Right lobe of liver (tissue), 6 donors: Measurements from ENCODE around the gene ZNF677. TPM values are rescaled to one million over a fixed set of nuclear protein-coding genes. Genes with fewer than 3 reads are reported as not detected.
"Not testable (repeated sequence)": the region's sequence is repeated elsewhere in the genome, so short reads cannot be mapped to it uniquely, and the experiment has no call there.

Experiments
- ATAC-seq, 4 donors: fragments of 200-7000 bp; cut with Tn5 transposase; one replicate each; pipeline ENCODE4 v1.9.1; 2020; ENCODE audit warnings: mild to moderate bottlenecking in 4 of 4, moderate library complexity in 4 of 4
- DNase-seq, 3 donors: peaks; one replicate each; pipeline ENCODE4 v3.0.0-alpha.2; 2020
- H3K27ac ChIP-seq, 3 donors: fragments of 200-600 bp; one replicate each; pipeline ENCODE4 v1.8.0; 2022
- H3K27me3 ChIP-seq, 2 donors: fragments of 200-600 bp; one replicate each; pipeline ENCODE4 v1.8.0; 2022
- H3K36me3 ChIP-seq, 4 donors: fragments of 200-600 bp; sonication (generic) in 1 of 4; one replicate each; pipeline versions ENCODE4 v1.5.1 to v1.8.0; 2017 to 2022; ENCODE audit warnings: control low read depth in 1 of 4
- H3K4me1 ChIP-seq, 4 donors: fragments of 200-600 bp; sonication (generic) in 1 of 4; one replicate each; pipeline versions ENCODE4 v1.5.1 to v1.8.0; 2017 to 2022; ENCODE audit warnings: control low read depth in 1 of 4
- H3K4me3 ChIP-seq, 3 donors: fragments of 200-600 bp; one replicate each; pipeline ENCODE4 v1.8.0; 2022
- H3K9me3 ChIP-seq, 4 donors: fragments of 200-600 bp; sonication (generic) in 1 of 4; one replicate each; pipeline versions ENCODE4 v1.5.1 to v1.8.0; 2017 to 2022; ENCODE audit warnings: control low read depth in 1 of 4
- POLR2A ChIP-seq: fragments of 450-650 bp; IDR thresholded peaks from one replicate; pipeline ENCODE4 v1.6.1; 2017; ENCODE audit warnings: antibody characterized with exemption, mild to moderate bottlenecking
- WGBS: methylation state at CpG from one replicate; pipeline ENCODE4 v1.1.6; 2018; ENCODE audit warnings: low coverage, low lambda C conversion rate; ENCODE audit not compliant: insufficient coverage; ENCODE audit errors: missing lambda C conversion rate; 5-methylcytosine and 5-hydroxymethylcytosine counted together
- intact Hi-C, 2 donors: fragments of 100-400 bp; cut with DNase I; formaldehyde crosslinking; loops; one replicate each; pipeline versions ENCODE4 v1.11.2 to v1.14.1; 2022
- total RNA-seq, 6 experiments: library from RNA; depleted of rRNA in 2 of 6; stranded (reverse); fragments of >200 nt in 2 of 6; fragmentation: NEBNext Ultra II Directional in 3 of 6; extraction: Animal tissue kit (Norgen Biotek cat#: 25700) in 3 of 6; gene quantifications; one replicate each; pipeline versions ENCODE4 v1.1.0 to v1.2.4, GENCODE V29; 2016 to 2023
- TF ChIP-seq, protein P1 (sequence below), 4 donors: fragments of 200-600 bp in 3 of 4; fragments of 450-650 bp in 1 of 4; IDR thresholded peaks; one replicate each; pipeline versions ENCODE4 v1.5.1 to v1.8.0; 2016 to 2022; ENCODE audit warnings: antibody characterized with exemption in 4 of 4, mild to moderate bottlenecking in 2 of 4
- donor health status: DM: no; HTN: yes; CAD: no.
- donor health status: DM: no; HTN: no; CAD: no.
- donor health status: DM: no; HTN: no; CAD: no.
- donor health status: DM: no; HTN: yes; CAD: no.
- donor health status: DM: no; HTN: yes; CAD: no.

Gene ZNF677
- total RNA-seq, 6 experiments from 2014 or later, result 0.25 to 2.0 (median 1.1) TPM

DNA sequence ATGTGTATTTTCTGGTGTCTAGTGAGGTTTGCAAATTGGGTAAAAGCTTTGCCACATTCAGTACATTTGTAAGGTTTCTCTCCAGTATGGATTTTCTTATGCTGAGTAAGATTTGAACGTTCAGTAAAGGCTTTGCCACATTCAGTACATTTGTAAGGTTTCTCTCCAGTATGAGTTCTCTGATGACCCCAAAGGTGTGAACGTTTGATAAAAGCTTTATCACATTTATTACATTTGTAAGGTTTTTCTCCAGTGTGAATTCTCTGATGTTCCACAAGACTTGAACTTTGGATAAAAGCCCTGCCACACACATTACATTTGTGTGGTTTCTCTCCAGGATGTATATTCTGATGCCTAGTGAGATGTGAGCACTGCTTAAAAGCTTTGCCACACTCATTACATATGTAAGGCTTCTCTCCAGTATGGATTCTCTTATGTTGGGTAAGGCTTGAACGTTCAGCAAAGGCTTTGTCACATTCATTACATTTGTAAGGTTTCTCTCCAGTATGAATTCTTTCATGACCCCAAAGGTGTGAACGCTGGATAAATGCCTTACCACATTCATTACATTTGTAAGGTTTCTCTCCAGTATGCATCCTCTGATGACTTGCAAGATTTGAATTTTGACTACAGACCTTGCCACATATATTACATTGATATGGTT, 17.4 kb downstream of the ZNF677 start:
- Histone ChIP-seq H3K27me3 (no peaks in the 10 kb centered on the region), H3K27ac (no peak overlapping the region), H3K4me3 (no peak overlapping the region), H3K4me1 (no peaks in the 10 kb centered on the region), H3K9me3 (peaks cover 0 to 43% (median 15%) of the 10 kb centered on the region in 4 donors), H3K36me3 (no peaks in the 10 kb centered on the region)
- intact Hi-C loops, result no loop called here
- DNase-seq (no peak), ATAC-seq (no peak)
- WGBS, result 76% methylated on average over 4 of the region's 4 CpGs
- TF ChIP-seq, protein P1, sequence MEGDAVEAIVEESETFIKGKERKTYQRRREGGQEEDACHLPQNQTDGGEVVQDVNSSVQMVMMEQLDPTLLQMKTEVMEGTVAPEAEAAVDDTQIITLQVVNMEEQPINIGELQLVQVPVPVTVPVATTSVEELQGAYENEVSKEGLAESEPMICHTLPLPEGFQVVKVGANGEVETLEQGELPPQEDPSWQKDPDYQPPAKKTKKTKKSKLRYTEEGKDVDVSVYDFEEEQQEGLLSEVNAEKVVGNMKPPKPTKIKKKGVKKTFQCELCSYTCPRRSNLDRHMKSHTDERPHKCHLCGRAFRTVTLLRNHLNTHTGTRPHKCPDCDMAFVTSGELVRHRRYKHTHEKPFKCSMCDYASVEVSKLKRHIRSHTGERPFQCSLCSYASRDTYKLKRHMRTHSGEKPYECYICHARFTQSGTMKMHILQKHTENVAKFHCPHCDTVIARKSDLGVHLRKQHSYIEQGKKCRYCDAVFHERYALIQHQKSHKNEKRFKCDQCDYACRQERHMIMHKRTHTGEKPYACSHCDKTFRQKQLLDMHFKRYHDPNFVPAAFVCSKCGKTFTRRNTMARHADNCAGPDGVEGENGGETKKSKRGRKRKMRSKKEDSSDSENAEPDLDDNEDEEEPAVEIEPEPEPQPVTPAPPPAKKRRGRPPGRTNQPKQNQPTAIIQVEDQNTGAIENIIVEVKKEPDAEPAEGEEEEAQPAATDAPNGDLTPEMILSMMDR (IDR thresholded peaks at IDR 0.05), result no peak
- TF ChIP-seq POLR2A, result no peak

DNA sequence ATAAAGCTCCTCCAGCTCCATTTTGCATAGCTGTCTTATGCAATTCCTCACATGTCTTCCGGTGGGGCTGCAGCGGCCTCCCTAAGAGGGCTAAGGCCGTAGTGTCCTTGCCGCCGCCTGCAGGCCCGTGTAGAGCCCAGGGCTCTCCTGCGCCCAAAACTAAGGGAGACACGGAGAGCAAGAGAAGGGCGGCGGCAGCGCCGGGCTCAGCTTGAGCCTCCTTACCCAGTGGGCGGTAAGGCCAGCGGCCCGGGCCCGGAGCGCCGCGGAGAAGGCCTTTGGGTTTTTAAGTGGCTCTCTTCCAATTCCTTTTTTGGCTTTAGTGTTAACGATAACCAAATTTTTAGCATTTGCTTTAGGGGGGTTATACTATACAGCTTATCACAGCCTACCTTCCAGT, 30.1 kb downstream of the ZNF677 start:
- 86% methylated on average over 6 of the region's 20 CpGs for WGBS
- no peak overlapping the region for H3K27ac ChIP-seq
- no peak overlapping the region for H3K4me3 ChIP-seq
- no peak for TF ChIP-seq POLR2A
- TF ChIP-seq, protein P1 (IDR thresholded peaks at IDR 0.05), result no peak
- H3K27me3 ChIP-seq, result no peaks in the 10 kb centered on the region
- peaks cover 0 to 32% (median 13%) of the 10 kb centered on the region in 4 donors for H3K9me3 ChIP-seq
- DNase-seq (no peak), ATAC-seq (no peak)
- H3K4me1 ChIP-seq, result no peaks in the 10 kb centered on the region
- H3K36me3 ChIP-seq, result no peaks in the 10 kb centered on the region
- intact Hi-C loops, result no loop called here

DNA sequence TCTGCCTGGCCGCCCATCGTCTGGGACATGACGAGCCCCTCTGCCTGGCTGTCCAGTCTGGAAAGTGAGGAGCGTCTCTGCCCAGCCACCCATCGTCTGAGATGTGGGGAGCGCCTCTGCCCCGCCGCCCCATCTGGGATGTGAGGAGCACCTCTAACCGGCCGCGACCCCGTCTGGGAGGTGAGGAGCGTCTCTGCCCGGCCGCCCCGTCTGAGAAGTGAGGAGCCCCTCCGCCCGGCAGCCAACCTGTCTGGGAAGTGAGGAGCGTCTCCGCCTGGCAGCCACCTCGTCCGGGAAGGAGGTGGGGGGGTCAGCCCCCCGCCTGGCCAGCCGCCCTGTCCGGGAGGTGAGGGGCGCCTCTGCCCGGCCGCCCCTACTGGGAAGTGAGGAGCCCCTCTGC, 32.0 kb downstream of the ZNF677 start:
- H3K4me1 ChIP-seq, H3K27ac ChIP-seq, DNase-seq, H3K27me3 ChIP-seq, H3K36me3 ChIP-seq, ATAC-seq, H3K4me3 ChIP-seq, intact Hi-C loops: not testable (repeated sequence)
- no CpG with 5 or more reads among the region's 28 CpGs for WGBS
- H3K9me3 ChIP-seq, result peaks cover 0 to 30% (median 19%) of the 10 kb centered on the region in 4 donors

DNA sequence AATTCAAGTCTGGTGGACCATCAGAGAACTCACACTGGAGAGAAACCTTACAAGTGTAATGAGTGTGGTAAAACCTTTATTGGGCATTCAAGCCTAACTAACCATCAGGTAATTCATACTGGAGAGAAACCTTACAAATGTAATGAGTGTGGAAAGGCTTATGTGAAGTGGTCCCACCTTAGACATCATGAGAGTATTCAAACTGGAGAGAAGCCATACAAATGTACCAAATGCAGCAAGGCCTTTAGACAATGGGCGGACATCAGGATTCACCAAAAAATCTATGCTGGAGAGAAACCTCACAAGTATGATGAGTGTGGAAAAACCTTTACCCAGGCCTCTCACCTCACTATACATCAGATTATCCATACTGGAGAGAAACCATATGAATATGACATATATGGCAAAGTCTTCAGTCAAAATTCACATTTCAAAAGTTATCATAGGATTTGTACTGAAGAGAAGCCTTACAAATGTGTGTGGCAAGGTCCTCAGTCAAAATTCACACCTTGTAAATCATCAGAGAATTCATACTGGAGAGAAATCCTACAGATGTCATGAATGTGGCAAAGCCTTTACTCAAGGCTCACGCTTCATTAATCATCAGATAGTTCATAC, 41.9 kb downstream of the ZNF677 start:
- H3K27ac ChIP-seq, result no peak overlapping the region
- H3K27me3 ChIP-seq, result no peaks in the 10 kb centered on the region
- H3K9me3 ChIP-seq, result peaks cover 0 to 61% (median 50%) of the 10 kb centered on the region in 4 donors
- no peaks in the 10 kb centered on the region for H3K4me1 ChIP-seq
- ATAC-seq (no peak), DNase-seq (no peak)
- TF ChIP-seq, protein P1 (IDR thresholded peaks at IDR 0.05), result no peak
- TF ChIP-seq POLR2A, result no peak
- intact Hi-C loops, result no loop called here
- 95% methylated on average over 2 of the region's 2 CpGs for WGBS
- no peak overlapping the region for H3K4me3 ChIP-seq
- peaks cover 0 to 5% (median 0%) of the 10 kb centered on the region in 4 donors for H3K36me3 ChIP-seq

DNA sequence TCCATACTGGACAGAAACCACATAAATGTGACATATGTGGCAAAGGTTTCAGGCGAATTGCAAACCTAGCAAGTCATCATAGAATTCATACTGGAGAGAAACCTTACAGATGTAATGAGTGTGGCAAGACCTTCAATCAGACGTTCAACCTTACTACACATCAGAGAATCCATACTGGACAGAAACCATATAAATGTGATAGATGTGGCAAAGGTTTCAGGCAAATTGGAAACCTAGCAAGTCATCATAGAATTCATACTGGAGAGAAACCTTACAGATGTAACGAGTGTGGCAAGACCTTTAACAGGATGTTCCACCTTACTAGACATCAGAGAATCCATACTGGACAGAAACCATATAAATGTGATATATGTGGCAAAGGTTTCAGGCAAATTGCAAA, 43.1 kb downstream of the ZNF677 start:
- H3K9me3 ChIP-seq, result peaks cover 0 to 66% (median 48%) of the 10 kb centered on the region in 4 donors
- intact Hi-C loops, ATAC-seq, H3K36me3 ChIP-seq, DNase-seq, H3K27ac ChIP-seq, H3K27me3 ChIP-seq, H3K4me1 ChIP-seq, H3K4me3 ChIP-seq: not testable (repeated sequence)
- WGBS, result 86% methylated on average over 3 of the region's 3 CpGs
